ENCODE data around the gene MNAT1.

MNAT1 gene

DNA sequence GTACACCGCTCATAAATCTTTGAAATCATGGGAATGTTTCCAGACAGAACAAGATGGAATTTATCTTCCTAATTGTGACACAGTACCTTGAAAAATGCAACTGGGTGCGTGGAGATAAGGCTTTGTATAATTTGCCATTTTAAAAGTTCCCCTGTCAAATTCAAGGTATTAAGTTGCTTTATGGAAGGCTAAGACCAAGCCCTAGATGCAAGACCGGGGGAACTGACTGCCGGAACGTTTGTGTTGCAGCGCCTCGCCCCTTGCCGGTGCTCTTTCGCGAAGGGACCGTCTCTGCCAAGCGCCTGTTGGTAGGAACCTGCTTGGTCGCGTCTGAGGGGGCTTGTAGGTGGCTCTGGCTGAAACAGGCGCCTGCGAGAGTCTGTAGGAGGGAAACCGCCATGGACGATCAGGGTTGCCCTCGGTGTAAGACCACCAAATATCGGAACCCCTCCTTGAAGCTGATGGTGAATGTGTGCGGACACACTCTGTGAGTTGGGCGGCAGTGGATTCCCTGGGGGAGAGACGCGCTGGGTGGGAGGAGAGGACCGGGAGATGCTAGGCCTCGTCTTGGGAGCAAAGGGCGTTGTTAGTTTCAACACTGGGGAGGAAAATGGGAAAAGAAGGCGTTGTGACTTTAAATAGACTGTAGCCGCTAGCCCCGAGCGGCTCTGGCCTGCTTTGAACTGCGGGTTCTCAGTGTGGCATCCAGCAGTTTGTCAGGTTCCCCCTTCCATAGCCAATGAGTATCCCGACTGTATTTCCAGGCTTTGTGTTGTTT, at the start of gene MNAT1:
Gene MNAT1, plus strand, starts transcription at position 297 of the 778 bp plus-strand sequence. Its CDS starts 102 bp downstream, at position 399.
- H3K4me1 ChIP-seq (ENCODE audit: control insufficient read depth, insufficient read depth, low read length), result no peaks in the 10 kb centered on the region
- no peaks in the 10 kb centered on the region for H3K9me3 ChIP-seq (ENCODE audit: control insufficient read depth, insufficient read depth, low read depth, low read length)
- no peaks in the 10 kb centered on the region for H3K36me3 ChIP-seq (ENCODE audit: control insufficient read depth in 2 of 2, insufficient read depth in 1 of 2, low read length in 2 of 2)
- H3K27ac ChIP-seq (ENCODE audit: extremely low read depth, low read depth, low read length), result peak within 1 kb of the TSS; percentile 68
- CTCF ChIA-PET, result interaction anchor here (1.5 kb wide), 1 partner anchor 12 kb away, joined by 3 read pairs; no protein-coding TSS in a partner anchor
- POLR2A ChIA-PET, result no interaction called here
- H3K4me3 ChIP-seq (ENCODE audit: low read depth, low read length), result peak within 1 kb of the TSS; percentile 71
- TF ChIP-seq ZNF621 (tag by site-specific recombination; IDR thresholded peaks at IDR 0.05) (no peak), ZNF664 (tag by site-specific recombination; IDR thresholded peaks at IDR 0.05) (peak; percentile 30; the same call in 1 of the 2 replicates), ZNF202 (tag by site-specific recombination; IDR thresholded peaks at IDR 0.05; ENCODE audit: borderline replicate concordance) (no peak), ZNF488 (tag by site-specific recombination; IDR thresholded peaks at IDR 0.05) (no peak), GLI4 (tag by site-specific recombination; IDR thresholded peaks at IDR 0.05) (peak; percentile 74), TRIM28 (IDR thresholded peaks at IDR 0.05; ENCODE audit: borderline replicate concordance, low read length) (peak; percentile 92), ZNF121 (tag by site-specific recombination; IDR thresholded peaks at IDR 0.05) (no peak), ZNF366 (tag by site-specific recombination; conservative IDR thresholded peaks at IDR 0.05) (no peak), ZNF510 (tag by site-specific recombination; IDR thresholded peaks at IDR 0.05; ENCODE audit: insufficient replicate concordance) (no peak), HOXD13 (CRISPR knock-in tag; IDR thresholded peaks at IDR 0.05; ENCODE audit: borderline replicate concordance) (no peak), ZNF701 (tag by site-specific recombination; IDR thresholded peaks at IDR 0.05) (no peak), ZNF777 (tag by site-specific recombination; IDR thresholded peaks at IDR 0.05; ENCODE audit: borderline replicate concordance) (no peak), ZNF404 (tag by site-specific recombination; IDR thresholded peaks at IDR 0.05) (no peak), ZNF473 (tag by site-specific recombination; IDR thresholded peaks at IDR 0.05) (no peak), ZNF449 (tag by site-specific recombination; IDR thresholded peaks at IDR 0.05) (peak; percentile 66), ZNF138 (tag by site-specific recombination; IDR thresholded peaks at IDR 0.05; ENCODE audit: borderline replicate concordance) (no peak), ZNF433 (tag by site-specific recombination; IDR thresholded peaks at IDR 0.05; ENCODE audit: low read depth) (no peak), PRDM2 (tag by site-specific recombination; IDR thresholded peaks at IDR 0.05; ENCODE audit: borderline replicate concordance) (no peak), ZBTB7A (tag by site-specific recombination; IDR thresholded peaks at IDR 0.05; ENCODE audit: low read depth) (no peak), ZNF37A (tag by site-specific recombination; IDR thresholded peaks at IDR 0.05) (no peak), MZF1 (tag by site-specific recombination; IDR thresholded peaks at IDR 0.05; ENCODE audit: borderline replicate concordance) (no peak)
- TF ChIP-seq, protein P1, sequence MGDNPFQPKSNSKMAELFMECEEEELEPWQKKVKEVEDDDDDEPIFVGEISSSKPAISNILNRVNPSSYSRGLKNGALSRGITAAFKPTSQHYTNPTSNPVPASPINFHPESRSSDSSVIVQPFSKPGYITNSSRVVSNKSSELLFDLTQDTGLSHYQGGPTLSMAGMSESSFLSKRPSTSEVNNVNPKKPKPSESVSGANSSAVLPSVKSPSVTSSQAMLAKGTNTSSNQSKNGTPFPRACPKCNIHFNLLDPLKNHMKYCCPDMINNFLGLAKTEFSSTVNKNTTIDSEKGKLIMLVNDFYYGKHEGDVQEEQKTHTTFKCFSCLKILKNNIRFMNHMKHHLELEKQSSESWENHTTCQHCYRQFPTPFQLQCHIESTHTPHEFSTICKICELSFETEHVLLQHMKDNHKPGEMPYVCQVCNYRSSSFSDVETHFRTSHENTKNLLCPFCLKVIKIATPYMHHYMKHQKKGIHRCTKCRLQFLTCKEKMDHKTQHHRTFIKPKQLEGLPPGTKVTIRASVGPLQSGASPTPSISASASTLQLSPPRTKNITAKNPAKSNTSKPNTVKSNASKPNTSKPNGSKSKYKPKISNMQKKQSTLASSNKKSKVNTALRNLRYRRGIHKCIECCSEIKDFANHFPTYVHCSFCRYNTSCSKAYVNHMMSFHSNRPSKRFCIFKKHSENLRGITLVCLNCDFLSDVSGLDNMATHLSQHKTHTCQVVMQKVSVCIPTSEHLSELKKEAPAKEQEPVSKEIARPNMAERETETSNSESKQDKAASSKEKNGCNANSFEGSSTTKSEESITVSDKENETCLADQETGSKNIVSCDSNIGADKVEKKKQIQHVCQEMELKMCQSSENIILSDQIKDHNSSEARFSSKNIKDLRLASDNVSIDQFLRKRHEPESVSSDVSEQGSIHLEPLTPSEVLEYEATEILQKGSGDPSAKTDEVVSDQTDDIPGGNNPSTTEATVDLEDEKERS (tag by site-specific recombination; IDR thresholded peaks at IDR 0.05), result 0 out of 2 replicates have a peak, but pooled peaks have one; percentile 18
- TF ChIP-seq, protein P2, sequence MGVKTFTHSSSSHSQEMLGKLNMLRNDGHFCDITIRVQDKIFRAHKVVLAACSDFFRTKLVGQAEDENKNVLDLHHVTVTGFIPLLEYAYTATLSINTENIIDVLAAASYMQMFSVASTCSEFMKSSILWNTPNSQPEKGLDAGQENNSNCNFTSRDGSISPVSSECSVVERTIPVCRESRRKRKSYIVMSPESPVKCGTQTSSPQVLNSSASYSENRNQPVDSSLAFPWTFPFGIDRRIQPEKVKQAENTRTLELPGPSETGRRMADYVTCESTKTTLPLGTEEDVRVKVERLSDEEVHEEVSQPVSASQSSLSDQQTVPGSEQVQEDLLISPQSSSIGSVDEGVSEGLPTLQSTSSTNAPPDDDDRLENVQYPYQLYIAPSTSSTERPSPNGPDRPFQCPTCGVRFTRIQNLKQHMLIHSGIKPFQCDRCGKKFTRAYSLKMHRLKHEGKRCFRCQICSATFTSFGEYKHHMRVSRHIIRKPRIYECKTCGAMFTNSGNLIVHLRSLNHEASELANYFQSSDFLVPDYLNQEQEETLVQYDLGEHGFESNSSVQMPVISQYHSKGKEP (tag by site-specific recombination; IDR thresholded peaks at IDR 0.05), result peak; percentile 67

Measured in HEK293 (cell line).